HUES48 (cell line): ENCODE results near the gene HCFC1.

Experiments
- H3K27ac ChIP-seq: one replicate; pipeline ENCODE4 v1.7.0; 2013; ENCODE audit warnings: low read depth, low read length, inconsistent platforms
- H3K27me3 ChIP-seq: 2 replicates; pipeline ENCODE4 v1.6.1; 2013; ENCODE audit warnings: mild to moderate bottlenecking, low read length; ENCODE audit not compliant: control insufficient read depth, insufficient read depth
- H3K36me3 ChIP-seq: 2 replicates; pipeline ENCODE4 v1.6.1; 2013; ENCODE audit warnings: low read length; ENCODE audit not compliant: control insufficient read depth, insufficient read depth
- H3K4me1 ChIP-seq: 2 replicates; pipeline ENCODE4 v1.6.1; 2013; ENCODE audit warnings: mild to moderate bottlenecking, low read length; ENCODE audit not compliant: control insufficient read depth, insufficient read depth
- H3K4me3 ChIP-seq: 2 replicates; pipeline ENCODE4 v1.5.1; 2013; ENCODE audit warnings: mild to moderate bottlenecking, low read depth, low read length
- H3K9ac ChIP-seq: 2 replicates; pipeline ENCODE4 v1.6.1; 2013; ENCODE audit warnings: mild to moderate bottlenecking, low read depth, low read length, moderate library complexity
- H3K9me3 ChIP-seq: 2 replicates; pipeline ENCODE4 v1.6.1; 2013; ENCODE audit warnings: low read length; ENCODE audit not compliant: control insufficient read depth, insufficient read depth

Gene HCFC1

GRCh38 chrX:153954558-153955227, 16.9 kb downstream of the HCFC1 start:
- Histone ChIP-seq H3K27me3 (no peaks in the 10 kb centered on the region), H3K9me3 (no peaks in the 10 kb centered on the region; the same call in 1 of the 2 replicates), H3K9ac (no peak overlapping the region), H3K36me3 (peaks cover 99% of the 10 kb centered on the region), H3K27ac (no peak overlapping the region), H3K4me1 (no peaks in the 10 kb centered on the region), H3K4me3 (no peak overlapping the region)

- Histone ChIP-seq H3K27ac (no peak overlapping the region), H3K9me3 (no peaks in the 10 kb centered on the region; the same call in 1 of the 2 replicates), H3K4me1 (no peaks in the 10 kb centered on the region), H3K27me3 (no peaks in the 10 kb centered on the region), H3K4me3 (no peak overlapping the region), H3K36me3 (peaks cover 98% of the 10 kb centered on the region), H3K9ac (no peak overlapping the region)
These were observed 17.6 kb downstream of the HCFC1 start for GRCh38 chrX:153953892-153954557.

DNA sequence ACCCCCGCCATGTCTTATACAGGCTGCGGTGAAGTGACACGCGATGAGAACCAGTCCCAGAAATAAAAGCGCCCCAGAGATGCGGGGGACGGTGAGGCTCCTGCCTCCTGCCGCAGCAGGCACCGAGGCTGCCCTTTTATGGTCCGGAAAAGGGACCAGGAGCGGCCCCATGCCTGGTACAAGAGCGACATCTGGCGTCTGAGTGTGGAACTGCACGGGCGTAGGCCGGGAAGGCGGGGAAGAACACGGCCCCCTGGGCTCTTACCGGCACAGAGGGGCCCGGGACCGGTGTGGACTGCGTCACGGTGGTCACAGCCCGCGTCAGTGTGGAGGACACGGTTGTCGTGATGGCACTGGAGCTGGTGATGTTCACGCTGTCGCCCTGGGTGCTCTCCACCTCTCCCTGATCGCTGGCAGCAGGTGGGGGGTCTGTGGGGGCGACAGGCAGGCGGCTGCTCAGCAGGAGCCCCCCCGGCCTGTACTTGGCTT, 18.2 kb downstream of the HCFC1 start:
- no peaks in the 10 kb centered on the region for H3K27me3 ChIP-seq
- peaks cover 97% of the 10 kb centered on the region for H3K36me3 ChIP-seq
- H3K27ac ChIP-seq, result peak overlapping the region; percentile 74
- H3K4me3 ChIP-seq, result no peak overlapping the region
- no peaks in the 10 kb centered on the region; the same call in 1 of the 2 replicates for H3K9me3 ChIP-seq
- H3K4me1 ChIP-seq, result no peaks in the 10 kb centered on the region
- no peak overlapping the region for H3K9ac ChIP-seq

DNA sequence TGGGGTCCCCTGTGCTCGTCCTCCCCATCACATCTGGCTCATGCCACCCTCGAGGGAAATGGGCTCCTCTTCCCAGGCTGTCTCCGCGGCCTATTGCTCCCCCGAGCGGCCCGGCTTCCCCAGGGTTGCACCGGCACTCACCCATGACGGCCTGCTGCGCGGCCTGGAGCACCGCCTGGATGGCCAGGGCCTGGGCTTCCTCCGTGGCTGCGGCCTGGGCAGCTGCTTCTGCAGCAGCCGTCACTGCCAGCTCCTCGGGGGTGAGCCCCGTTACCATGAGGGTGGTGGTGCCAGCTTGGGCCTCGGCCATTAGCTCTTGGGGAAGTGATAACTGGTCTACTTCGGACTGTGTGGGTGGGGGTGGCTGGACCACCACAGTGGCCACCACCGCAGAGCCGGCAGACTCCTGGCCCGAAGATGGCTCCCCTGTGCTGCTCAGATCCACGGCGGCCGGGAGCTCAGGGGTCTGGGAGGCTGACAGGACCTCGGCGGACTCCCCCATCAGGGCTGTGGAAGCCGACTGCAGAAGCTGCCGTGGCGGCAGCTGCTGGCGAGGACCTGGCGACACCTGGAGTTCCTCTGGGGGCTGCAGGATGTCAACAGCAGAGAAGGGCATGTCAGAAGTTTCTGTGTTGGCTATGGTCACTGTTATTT, 19.1 kb downstream of the HCFC1 start:
- no peak overlapping the region for H3K9ac ChIP-seq
- peaks cover 96% of the 10 kb centered on the region for H3K36me3 ChIP-seq
- H3K27me3 ChIP-seq, result no peaks in the 10 kb centered on the region
- H3K4me3 ChIP-seq, result no peak overlapping the region
- peak overlapping the region; percentile 74 for H3K27ac ChIP-seq
- no peaks in the 10 kb centered on the region; the same call in 1 of the 2 replicates for H3K9me3 ChIP-seq
- no peaks in the 10 kb centered on the region; the same call in 1 of the 2 replicates for H3K4me1 ChIP-seq

- H3K9ac ChIP-seq, result no peak overlapping the region
- H3K27me3 ChIP-seq, result no peaks in the 10 kb centered on the region
- H3K9me3 ChIP-seq, result no peaks in the 10 kb centered on the region; the same call in 1 of the 2 replicates
- H3K4me3 ChIP-seq, result no peak overlapping the region
- no peaks in the 10 kb centered on the region; the same call in 1 of the 2 replicates for H3K4me1 ChIP-seq
- peaks cover 92% of the 10 kb centered on the region for H3K36me3 ChIP-seq
- no peak overlapping the region for H3K27ac ChIP-seq
These were observed 19.8 kb downstream of the HCFC1 start for GRCh38 chrX:153951683-153952372.

DNA sequence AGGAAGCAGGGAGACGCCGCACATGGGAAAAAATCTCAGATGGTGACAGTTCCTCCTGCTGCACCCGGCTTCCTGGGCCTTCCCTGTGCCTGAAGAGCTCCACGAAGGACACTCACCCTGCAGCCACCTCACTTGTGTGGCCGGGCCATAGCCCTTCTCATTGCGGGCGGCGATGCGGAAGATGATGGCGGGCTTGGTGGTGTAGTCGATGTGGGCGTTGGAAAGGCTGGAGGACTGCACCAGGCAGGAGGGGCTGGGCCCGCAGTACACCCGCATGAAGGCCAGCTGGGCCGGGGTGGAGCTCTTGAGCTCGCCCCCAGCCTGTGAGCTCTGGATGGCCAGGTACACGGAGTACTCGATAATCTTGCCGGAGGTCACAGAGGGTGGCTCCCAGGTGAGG, 21.5 kb downstream of the HCFC1 start:
- Histone ChIP-seq H3K4me1 (no peaks in the 10 kb centered on the region; the same call in 1 of the 2 replicates), H3K27me3 (no peaks in the 10 kb centered on the region), H3K9me3 (no peaks in the 10 kb centered on the region; the same call in 1 of the 2 replicates), H3K36me3 (peaks cover 75% of the 10 kb centered on the region), H3K9ac (no peak overlapping the region), H3K27ac (peak overlapping the region; percentile 20), H3K4me3 (no peak overlapping the region)

DNA sequence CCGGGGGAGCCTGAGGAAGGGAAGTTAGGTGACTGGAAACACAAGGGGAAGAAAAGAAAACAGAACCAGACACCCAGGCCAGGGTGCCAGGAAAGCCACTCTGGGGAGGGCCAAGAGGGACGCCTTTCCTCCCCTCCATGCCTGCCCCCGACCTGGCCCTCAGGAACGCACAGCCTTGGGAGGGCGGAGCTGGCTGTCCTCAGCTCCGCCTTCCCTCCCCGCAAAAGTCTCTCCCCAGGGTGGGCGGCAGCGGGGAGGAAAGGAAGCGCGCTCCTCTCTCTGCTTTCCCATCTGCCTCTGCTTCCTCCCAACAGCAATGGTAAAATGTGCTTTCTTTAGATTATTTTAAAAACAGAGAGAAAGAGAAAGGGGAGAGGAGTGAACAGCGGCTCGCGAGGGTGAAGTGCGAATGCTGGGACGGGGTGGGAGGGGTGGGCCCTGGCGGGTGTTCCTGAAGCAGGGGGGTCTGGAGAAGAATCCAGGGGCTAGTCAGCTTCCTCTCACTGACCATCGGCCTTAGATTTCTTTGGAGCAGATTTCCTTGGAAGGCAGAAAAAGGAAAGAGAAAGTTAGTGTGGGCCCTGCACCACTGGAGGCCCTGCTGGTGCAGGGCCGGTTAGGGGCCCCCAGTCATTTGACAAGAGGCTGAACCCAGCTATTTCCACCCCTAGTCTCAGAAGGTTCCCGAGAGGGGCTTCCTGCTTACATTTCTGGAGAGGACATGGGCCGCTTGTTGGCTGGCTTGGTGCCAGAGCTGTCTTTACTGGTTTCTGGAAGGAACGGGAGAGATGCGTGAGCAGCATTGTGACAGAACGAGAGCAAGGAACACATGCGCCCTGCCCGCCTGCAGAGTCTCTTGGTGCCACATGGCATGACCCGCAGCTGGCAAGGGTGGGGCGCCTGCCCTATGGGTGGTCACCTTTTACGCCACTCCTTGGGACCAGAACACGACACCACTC, 22.5 kb downstream of the HCFC1 start:
- Histone ChIP-seq H3K9ac (no peak overlapping the region), H3K4me3 (no peak overlapping the region), H3K27me3 (no peaks in the 10 kb centered on the region), H3K4me1 (peaks cover 3% of the 10 kb centered on the region; the same call in 1 of the 2 replicates), H3K27ac (peak overlapping the region; percentile 66), H3K9me3 (no peaks in the 10 kb centered on the region; the same call in 1 of the 2 replicates), H3K36me3 (peaks cover 65% of the 10 kb centered on the region)

GRCh38 chrX:153948002-153948466, 23.6 kb downstream of the HCFC1 start:
- no peak overlapping the region for H3K9ac ChIP-seq
- H3K36me3 ChIP-seq, result peaks cover 56% of the 10 kb centered on the region
- H3K4me3 ChIP-seq, result no peak overlapping the region
- H3K4me1 ChIP-seq, result peaks cover 3% of the 10 kb centered on the region; the same call in 1 of the 2 replicates
- H3K27ac ChIP-seq, result peak overlapping the region; percentile 60
- no peaks in the 10 kb centered on the region for H3K27me3 ChIP-seq
- H3K9me3 ChIP-seq, result no peaks in the 10 kb centered on the region; the same call in none of the 2 replicates

- H3K9ac ChIP-seq, result no peak overlapping the region
- no peak overlapping the region for H3K4me3 ChIP-seq
- no peaks in the 10 kb centered on the region; the same call in 1 of the 2 replicates for H3K9me3 ChIP-seq
- H3K27ac ChIP-seq, result peak overlapping the region; percentile 60
- no peaks in the 10 kb centered on the region for H3K27me3 ChIP-seq
- peaks cover 3% of the 10 kb centered on the region; the same call in 1 of the 2 replicates for H3K4me1 ChIP-seq
- peaks cover 47% of the 10 kb centered on the region for H3K36me3 ChIP-seq
These were observed 24.4 kb downstream of the HCFC1 start for GRCh38 chrX:153947009-153947769.
